ENCODE data around the gene SMIM41. TPM values are rescaled to one million over a fixed set of nuclear protein-coding genes. Genes with fewer than 3 reads are reported as not detected.
A peak's percentile ranks its signal among the peaks of the same experiment; 100 is the strongest.

The SMIM41 gene
- total and polyA plus RNA-seq, 10 donors = 0.64 to 8.1 (median 2.0) TPM

DNA sequence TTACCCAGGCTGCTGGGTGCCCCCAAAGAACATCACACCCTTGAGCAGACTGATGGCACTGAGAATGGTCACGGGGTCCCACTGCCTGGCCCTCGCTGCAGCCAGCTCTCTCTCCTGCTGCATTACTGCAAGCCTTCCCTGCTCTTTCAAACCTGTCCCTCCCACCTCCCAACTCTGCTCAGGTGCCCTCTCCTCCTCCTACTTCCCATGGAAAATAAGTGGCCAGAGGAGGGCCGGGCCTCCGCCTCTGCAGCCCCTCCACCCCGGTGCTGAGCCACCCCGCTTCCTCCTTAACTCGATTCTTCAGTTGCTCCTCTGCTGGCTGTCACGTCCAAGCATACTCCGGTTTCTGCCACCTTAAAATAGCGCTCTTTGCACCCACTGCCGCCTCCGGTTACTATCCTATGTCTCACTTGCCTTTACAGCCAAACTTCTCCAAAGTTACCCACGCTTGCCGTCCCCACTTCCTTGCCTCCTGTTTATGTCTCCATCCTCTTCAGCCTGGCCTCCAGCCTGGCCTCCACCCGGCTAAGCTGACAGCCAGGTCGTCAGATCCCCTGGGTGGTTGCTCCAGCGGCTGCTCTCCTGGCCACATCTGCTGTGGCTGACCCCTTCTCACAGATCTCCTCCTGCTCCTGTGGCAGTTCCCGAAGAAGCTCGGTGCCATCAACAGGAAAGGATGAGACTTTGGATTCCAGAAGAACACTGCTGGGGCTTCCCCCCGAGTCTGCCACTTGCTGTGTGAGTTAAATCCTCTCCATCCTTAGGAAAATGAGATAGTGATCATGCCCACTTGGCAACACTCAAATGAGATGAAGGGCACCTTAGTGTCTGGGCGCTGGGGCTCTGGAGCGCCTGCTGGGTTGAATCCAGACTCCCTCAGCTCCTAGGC is 7.7 kb downstream of the SMIM41 start:
- H3K36me3 ChIP-seq = no peaks in the 10 kb centered on the region
- DNase-seq = peak; percentile 68
- H3K9me3 ChIP-seq = no peaks in the 10 kb centered on the region
- H3K27ac ChIP-seq = no peak overlapping the region
- peaks cover 0 to 23% (median 0%) of the 10 kb centered on the region in 7 donors for H3K27me3 ChIP-seq (replicated peaks in 1 of 7)
- WGBS, 5 donors = 74 to 81% (median 75%) methylated on average over 21 to 22 of the region's 22 CpGs
- H3K4me1 ChIP-seq = peaks cover 14 to 25% (median 16%) of the 10 kb centered on the region in 6 donors
- TF ChIP-seq POLR2A (IDR thresholded peaks at IDR 0.05) (no peak), POLR2AphosphoS5 (IDR thresholded peaks at IDR 0.05) (no peak)
- TF ChIP-seq, protein P1, sequence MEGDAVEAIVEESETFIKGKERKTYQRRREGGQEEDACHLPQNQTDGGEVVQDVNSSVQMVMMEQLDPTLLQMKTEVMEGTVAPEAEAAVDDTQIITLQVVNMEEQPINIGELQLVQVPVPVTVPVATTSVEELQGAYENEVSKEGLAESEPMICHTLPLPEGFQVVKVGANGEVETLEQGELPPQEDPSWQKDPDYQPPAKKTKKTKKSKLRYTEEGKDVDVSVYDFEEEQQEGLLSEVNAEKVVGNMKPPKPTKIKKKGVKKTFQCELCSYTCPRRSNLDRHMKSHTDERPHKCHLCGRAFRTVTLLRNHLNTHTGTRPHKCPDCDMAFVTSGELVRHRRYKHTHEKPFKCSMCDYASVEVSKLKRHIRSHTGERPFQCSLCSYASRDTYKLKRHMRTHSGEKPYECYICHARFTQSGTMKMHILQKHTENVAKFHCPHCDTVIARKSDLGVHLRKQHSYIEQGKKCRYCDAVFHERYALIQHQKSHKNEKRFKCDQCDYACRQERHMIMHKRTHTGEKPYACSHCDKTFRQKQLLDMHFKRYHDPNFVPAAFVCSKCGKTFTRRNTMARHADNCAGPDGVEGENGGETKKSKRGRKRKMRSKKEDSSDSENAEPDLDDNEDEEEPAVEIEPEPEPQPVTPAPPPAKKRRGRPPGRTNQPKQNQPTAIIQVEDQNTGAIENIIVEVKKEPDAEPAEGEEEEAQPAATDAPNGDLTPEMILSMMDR (IDR thresholded peaks at IDR 0.05 in 8 of 11, conservative IDR thresholded peaks at IDR 0.05 in 3 of 11) = no peak
- intact Hi-C loops (cut with DNase I; ENCODE audit: low total_unique reads) = no loop called here
- H3K4me3 ChIP-seq = no peak overlapping the region

DNA sequence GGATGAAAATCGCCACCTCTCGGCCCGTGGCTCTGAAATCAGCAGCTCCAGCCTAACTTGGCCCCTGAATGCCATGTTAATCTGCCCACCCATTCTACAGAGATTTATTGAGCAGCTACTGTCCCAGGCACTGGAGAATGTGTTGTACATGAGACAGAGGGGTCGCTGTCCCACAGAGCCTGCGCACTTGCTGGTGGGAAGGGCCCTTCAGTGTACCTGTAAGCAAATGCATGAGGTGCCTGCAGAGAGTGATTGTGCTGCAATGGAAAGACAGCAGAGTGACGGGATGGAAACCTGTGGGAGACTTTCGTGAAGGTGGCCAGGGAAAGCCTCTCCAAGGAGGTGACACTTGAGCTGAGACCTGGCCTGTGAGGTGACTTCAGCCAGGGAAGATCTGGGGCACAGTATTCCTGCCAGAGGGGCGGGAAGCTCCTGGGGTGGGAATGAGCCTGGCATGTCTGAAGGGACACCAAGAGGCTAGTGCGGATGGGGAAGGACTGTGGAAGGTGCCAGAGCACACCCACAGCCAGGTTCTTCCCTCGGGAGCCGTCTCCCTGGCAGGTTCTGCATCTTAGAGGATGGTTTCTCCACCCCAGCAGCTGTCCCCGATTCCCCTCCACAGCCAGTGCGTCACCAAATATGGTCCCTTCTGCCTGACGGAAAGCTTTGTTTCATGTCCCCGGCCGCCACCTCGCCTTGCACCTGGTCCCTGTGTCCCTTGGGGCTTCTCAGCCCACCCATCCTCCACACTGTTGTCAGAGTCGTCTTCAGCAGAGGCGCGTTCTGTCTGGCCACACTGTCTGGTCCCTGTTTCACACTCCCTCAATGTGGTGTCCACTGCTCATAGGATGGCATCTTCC is 8.7 kb downstream of the SMIM41 start:
- TF ChIP-seq POLR2AphosphoS5 (IDR thresholded peaks at IDR 0.05) = no peak
- TF ChIP-seq POLR2A (IDR thresholded peaks at IDR 0.05) = no peak
- TF ChIP-seq, protein P1 (IDR thresholded peaks at IDR 0.05 in 8 of 11, conservative IDR thresholded peaks at IDR 0.05 in 3 of 11) = no peak
- no peaks in the 10 kb centered on the region for H3K36me3 ChIP-seq
- 56 to 76% (median 75%) methylated on average over 20 of the region's 20 CpGs for WGBS, 5 donors
- no peak overlapping the region for H3K27ac ChIP-seq
- H3K4me1 ChIP-seq = peaks cover 4 to 15% (median 6%) of the 10 kb centered on the region in 6 donors
- H3K4me3 ChIP-seq = no peak overlapping the region
- peak; percentile 76 for DNase-seq
- peaks cover 0 to 23% (median 0%) of the 10 kb centered on the region in 7 donors for H3K27me3 ChIP-seq (replicated peaks in 1 of 7)
- intact Hi-C loops (cut with DNase I; ENCODE audit: low total_unique reads) = no loop called here
- no peaks in the 10 kb centered on the region for H3K9me3 ChIP-seq

DNA sequence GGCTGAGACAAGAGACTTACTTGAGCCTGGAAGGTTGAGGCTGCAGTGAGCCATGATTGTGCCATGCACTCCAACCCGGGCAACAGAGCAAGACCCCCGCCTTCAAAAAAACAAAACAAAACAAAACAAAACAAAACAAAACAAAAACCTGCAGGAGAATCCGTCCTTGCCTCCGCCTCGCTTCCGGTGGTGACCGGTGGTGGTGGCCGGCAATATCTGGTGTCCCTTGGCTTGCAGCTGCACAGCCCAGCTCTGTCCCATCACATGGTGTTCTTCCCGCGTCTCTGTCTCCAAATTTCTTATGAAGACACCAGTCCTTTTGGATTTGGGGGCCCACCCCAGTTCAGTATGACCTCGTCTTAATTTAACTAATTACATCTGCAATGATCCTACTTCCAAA is 10.0 kb downstream of the SMIM41 start:
- no peak overlapping the region for H3K27ac ChIP-seq
- intact Hi-C loops (cut with DNase I; ENCODE audit: low total_unique reads) = no loop called here
- H3K9me3 ChIP-seq = no peaks in the 10 kb centered on the region
- DNase-seq = no peak
- H3K4me1 ChIP-seq = peaks cover 0 to 7% (median 0%) of the 10 kb centered on the region in 6 donors
- H3K27me3 ChIP-seq (replicated peaks in 1 of 7) = peaks cover 0 to 23% (median 0%) of the 10 kb centered on the region in 7 donors
- H3K36me3 ChIP-seq = no peaks in the 10 kb centered on the region
- no peak overlapping the region for H3K4me3 ChIP-seq
- 77 to 92% (median 89%) methylated on average over 11 of the region's 11 CpGs for WGBS, 5 donors
- no peak for TF ChIP-seq POLR2AphosphoS5 (IDR thresholded peaks at IDR 0.05)
- TF ChIP-seq POLR2A (IDR thresholded peaks at IDR 0.05) = no peak
- TF ChIP-seq, protein P1 (IDR thresholded peaks at IDR 0.05 in 8 of 11, conservative IDR thresholded peaks at IDR 0.05 in 3 of 11) = no peak
